WTC11 (cell line): ENCODE data around the gene GSTM1.

ENCODE experiments used
- ARID4B ChIP-seq: sonication (generic); formaldehyde crosslinking; IDR thresholded peaks from 2 replicates; pipeline ENCODE4 v1.8.0; 2023; ENCODE audit warnings: missing genetic modification reagents, mild to moderate bottlenecking, borderline replicate concordance
- CREB1 ChIP-seq: sonication (generic); formaldehyde crosslinking; IDR thresholded peaks from 2 replicates; pipeline ENCODE4 v1.8.0; 2023; ENCODE audit warnings: mild to moderate bottlenecking, missing genetic modification reagents
- CTCF ChIP-seq: fragments of 200-600 bp; IDR thresholded peaks from 2 replicates; pipeline ENCODE4 v1.8.0; 2022; ENCODE audit warnings: antibody characterized with exemption
- ETV6 ChIP-seq: sonication (generic); formaldehyde crosslinking; IDR thresholded peaks from 2 replicates; pipeline ENCODE4 v1.8.1; 2022; ENCODE audit warnings: mild to moderate bottlenecking, missing genetic modification reagents
- MXD4 ChIP-seq: fragments of 250-450 bp; sonication (Bioruptor Pico); IDR thresholded peaks from 2 replicates; pipeline ENCODE4 v1.8.0; 2021; ENCODE audit warnings: mild to moderate bottlenecking, moderate library complexity, borderline replicate concordance
- NR1H2 ChIP-seq: sonication (generic); formaldehyde crosslinking; IDR thresholded peaks from 2 replicates; pipeline ENCODE4 v1.9.0; 2021; ENCODE audit warnings: mild to moderate bottlenecking, moderate library complexity, missing genetic modification reagents
- NR3C1 ChIP-seq: sonication (generic); formaldehyde crosslinking; conservative IDR thresholded peaks from 2 replicates; pipeline ENCODE4 v1.8.1; 2023; ENCODE audit warnings: low read depth, mild to moderate bottlenecking, missing genetic modification reagents
- SMAD4 ChIP-seq: sonication (generic); formaldehyde crosslinking; IDR thresholded peaks from 2 replicates; pipeline ENCODE4 v1.8.0; 2022; ENCODE audit warnings: mild to moderate bottlenecking, missing genetic modification reagents
- SP1 ChIP-seq: sonication (generic); formaldehyde crosslinking; conservative IDR thresholded peaks from 2 replicates; pipeline ENCODE4 v1.8.1; 2022; ENCODE audit warnings: missing genetic modification reagents
- TEAD4 ChIP-seq: sonication (generic); formaldehyde crosslinking; IDR thresholded peaks from 2 replicates; pipeline ENCODE4 v1.8.0; 2022; ENCODE audit warnings: mild to moderate bottlenecking, missing genetic modification reagents
- USF2 ChIP-seq: sonication (generic); formaldehyde crosslinking; IDR thresholded peaks from 2 replicates; pipeline ENCODE4 v1.8.1; 2023; ENCODE audit warnings: mild to moderate bottlenecking, missing genetic modification reagents, moderate library complexity
- ZNF121 ChIP-seq: sonication (generic); formaldehyde crosslinking; IDR thresholded peaks from 2 replicates; pipeline ENCODE4 v1.8.0; 2023; ENCODE audit warnings: missing genetic modification reagents
- ZNF232 ChIP-seq: sonication (generic); formaldehyde crosslinking; IDR thresholded peaks from 2 replicates; pipeline ENCODE4 v1.8.0; 2022; ENCODE audit warnings: mild to moderate bottlenecking, missing genetic modification reagents
- ZNF512 ChIP-seq: sonication (generic); formaldehyde crosslinking; IDR thresholded peaks from 2 replicates; pipeline ENCODE4 v1.8.1; 2022; ENCODE audit warnings: missing genetic modification reagents, borderline replicate concordance

GRCh38 chr1:109716121-109716520, 28.5 kb downstream of the GSTM1 start:
- TF ChIP-seq ZNF121: no peak
- no peak for TF ChIP-seq ETV6
- no peak for TF ChIP-seq USF2 (CRISPR knock-in tag)
- TF ChIP-seq SMAD4 (CRISPR knock-in tag): no peak
- no peak for TF ChIP-seq CTCF
- TF ChIP-seq TEAD4 (CRISPR knock-in tag): no peak
- TF ChIP-seq ZNF232: no peak
- no peak for TF ChIP-seq MXD4 (CRISPR knock-in tag)
- no peak for TF ChIP-seq SP1 (CRISPR knock-in tag)
- no peak for TF ChIP-seq ZNF512 (CRISPR knock-in tag)
- no peak for TF ChIP-seq ARID4B
- no peak for TF ChIP-seq CREB1 (CRISPR knock-in tag)
- no peak for TF ChIP-seq NR1H2 (CRISPR knock-in tag)
- TF ChIP-seq NR3C1: no peak
